WTC11 (cell line): ENCODE data around the gene NTN5. TPM values are rescaled to one million over a fixed set of nuclear protein-coding genes. Genes with fewer than 3 reads are reported as not detected.

Experiments used
- ATAC-seq: fragments of 200-7000 bp; cut with Tn5 transposase; 2 replicates; pipeline ENCODE4 v1.10.0; 2021; ENCODE audit warnings: mild to moderate bottlenecking, moderate library complexity
- CTCF ChIA-PET: fragments of 300-600 bp; sonication (Branson Sonifier 250); formaldehyde crosslinking; loops from one replicate; lab custom pipeline; 2021; ENCODE audit warnings: antibody characterized with exemption; lab: Charles Lee
- POLR2A ChIA-PET: fragments of 350-600 bp; sonication (Branson Sonifier 250); formaldehyde crosslinking; loops from one replicate; lab custom pipeline; 2021; ENCODE audit warnings: antibody characterized with exemption; lab: Charles Lee
- DNase-seq: peaks from one replicate; pipeline ENCODE4 v3.0.0; 2021; ENCODE audit warnings: low spot score
- H3K27ac Mint-ChIP-seq: 2 replicates; pipeline ENCODE4 v1.8.0; 2021; ENCODE audit warnings: mixed read lengths
- H3K27me3 Mint-ChIP-seq: 2 replicates; pipeline ENCODE4 v1.8.0; 2021; ENCODE audit warnings: low read depth, mild to moderate bottlenecking, moderate library complexity, mixed read lengths
- H3K36me3 Mint-ChIP-seq: 2 replicates; pipeline ENCODE4 v1.8.0; 2021; ENCODE audit warnings: mixed read lengths
- H3K4me1 Mint-ChIP-seq: 2 replicates; pipeline ENCODE4 v1.8.0; 2022; ENCODE audit warnings: mixed read lengths
- H3K4me3 Mint-ChIP-seq: 2 replicates; pipeline ENCODE4 v1.8.0; 2021; ENCODE audit warnings: mild to moderate bottlenecking, moderate library complexity, mixed read lengths
- H3K9me3 Mint-ChIP-seq: 2 replicates; pipeline ENCODE4 v1.8.0; 2021; ENCODE audit warnings: mixed read lengths
- CTCF ChIP-seq: fragments of 200-600 bp; IDR thresholded peaks from 2 replicates; pipeline ENCODE4 v1.8.0; 2022; ENCODE audit warnings: antibody characterized with exemption
- E2F4 ChIP-seq: sonication (generic); formaldehyde crosslinking; IDR thresholded peaks from 2 replicates; pipeline ENCODE4 v1.8.1; 2022; ENCODE audit warnings: low read depth, mild to moderate bottlenecking, moderate library complexity, missing genetic modification reagents, borderline replicate concordance
- GABPB1 ChIP-seq: sonication (generic); formaldehyde crosslinking; IDR thresholded peaks from 2 replicates; pipeline ENCODE4 v1.8.1; 2023; ENCODE audit warnings: mild to moderate bottlenecking, missing genetic modification reagents
- HMGXB4 ChIP-seq: sonication (generic); formaldehyde crosslinking; IDR thresholded peaks from 2 replicates; pipeline ENCODE4 v1.8.1; 2023; ENCODE audit warnings: mild to moderate bottlenecking, moderate library complexity, missing genetic modification reagents
- KAT7 ChIP-seq: sonication (generic); formaldehyde crosslinking; IDR thresholded peaks from 2 replicates; pipeline ENCODE4 v1.8.1; 2023; ENCODE audit warnings: missing genetic modification reagents, mild to moderate bottlenecking, borderline replicate concordance
- NFE2L1 ChIP-seq: sonication (generic); formaldehyde crosslinking; IDR thresholded peaks from 2 replicates; pipeline ENCODE4 v1.8.1; 2023; ENCODE audit warnings: missing genetic modification reagents
- PRDM15 ChIP-seq: sonication (generic); formaldehyde crosslinking; IDR thresholded peaks from 2 replicates; pipeline ENCODE4 v1.8.0; 2022; ENCODE audit warnings: missing genetic modification reagents
- USF1 ChIP-seq: sonication (generic); formaldehyde crosslinking; IDR thresholded peaks from 2 replicates; pipeline ENCODE4 v1.8.0; 2022; ENCODE audit warnings: mild to moderate bottlenecking, missing genetic modification reagents
- ZNF263 ChIP-seq: sonication (generic); formaldehyde crosslinking; IDR thresholded peaks from 2 replicates; pipeline ENCODE4 v1.8.1; 2022; ENCODE audit warnings: low read depth, mild to moderate bottlenecking, moderate library complexity, missing genetic modification reagents
- ZNF423 ChIP-seq: fragments of 250-450 bp; sonication (Bioruptor Pico); IDR thresholded peaks from 2 replicates; pipeline ENCODE4 v2.1.2; 2022; ENCODE audit warnings: mild to moderate bottlenecking, moderate library complexity
- total RNA-seq: library from RNA; stranded (reverse); gene quantifications from 3 replicates; pipeline ENCODE4 v1.2.3, GENCODE V29; 2021

NTN5 gene
- total RNA-seq, 1 experiment from 2014 or later: 0.28 TPM

GRCh38 chr19:48646001-48646721 lies 26.7 kb downstream of the NTN5 start, which contains the start of gene CA11 (continued):
- TF ChIP-seq CTCF (peak; percentile 72), E2F4 (CRISPR knock-in tag) (no peak), ZNF423 (CRISPR knock-in tag) (no peak), KAT7 (CRISPR knock-in tag) (no peak), USF1 (CRISPR knock-in tag) (no peak), NFE2L1 (CRISPR knock-in tag) (no peak), HMGXB4 (CRISPR knock-in tag) (no peak)

GRCh38 chr19:48645620-48646000 lies 27.2 kb downstream of the NTN5 start:
- peak; percentile 66; the same call in 1 of the 2 replicates for TF ChIP-seq ZNF263 (CRISPR knock-in tag)
- peak; percentile 91 for TF ChIP-seq PRDM15
- TF ChIP-seq GABPB1 (CRISPR knock-in tag): no peak
- 0 out of 2 replicates have a peak, but pooled peaks have one; percentile 19 for TF ChIP-seq NFE2L1 (CRISPR knock-in tag)
- ChIA-PET CTCF (interaction anchor here (0.7 to 2.4 kb wide), 39 partner anchors 9 to 580 kb away, joined by 3 to 41 read pairs (median 5); partner anchors contain the start of genes BCAT2, DBP, FUT2 and GYS1), POLR2A (interaction anchor here (0.7 to 2.7 kb wide), 12 partner anchors 11 to 165 kb away, joined by 3 to 20 read pairs (median 5); partner anchors contain the start of genes BCAT2, FAM83E, FUT2 and SPHK2)
- Mint-ChIP-seq H3K36me3 (peaks cover 3% of the 10 kb centered on the region; the same call in 1 of the 2 replicates), H3K4me3 (peak overlapping the region; percentile 85), H3K9me3 (no peaks in the 10 kb centered on the region), H3K27ac (peak overlapping the region; percentile 84), H3K27me3 (peaks cover 2% of the 10 kb centered on the region), H3K4me1 (peaks cover 9% of the 10 kb centered on the region)
- ATAC-seq (no peak; the same call in none of the 2 replicates), DNase-seq (peak; percentile 41)
